Measurements from ENCODE around the gene FTH1. TPM values are rescaled to one million over a fixed set of nuclear protein-coding genes. Genes with fewer than 3 reads are reported as not detected.

Gene FTH1
- total and polyA plus RNA-seq, 2 of the 4 experiments (the other 2 are of a cell fraction), result 344 to 2,516 TPM

DNA sequence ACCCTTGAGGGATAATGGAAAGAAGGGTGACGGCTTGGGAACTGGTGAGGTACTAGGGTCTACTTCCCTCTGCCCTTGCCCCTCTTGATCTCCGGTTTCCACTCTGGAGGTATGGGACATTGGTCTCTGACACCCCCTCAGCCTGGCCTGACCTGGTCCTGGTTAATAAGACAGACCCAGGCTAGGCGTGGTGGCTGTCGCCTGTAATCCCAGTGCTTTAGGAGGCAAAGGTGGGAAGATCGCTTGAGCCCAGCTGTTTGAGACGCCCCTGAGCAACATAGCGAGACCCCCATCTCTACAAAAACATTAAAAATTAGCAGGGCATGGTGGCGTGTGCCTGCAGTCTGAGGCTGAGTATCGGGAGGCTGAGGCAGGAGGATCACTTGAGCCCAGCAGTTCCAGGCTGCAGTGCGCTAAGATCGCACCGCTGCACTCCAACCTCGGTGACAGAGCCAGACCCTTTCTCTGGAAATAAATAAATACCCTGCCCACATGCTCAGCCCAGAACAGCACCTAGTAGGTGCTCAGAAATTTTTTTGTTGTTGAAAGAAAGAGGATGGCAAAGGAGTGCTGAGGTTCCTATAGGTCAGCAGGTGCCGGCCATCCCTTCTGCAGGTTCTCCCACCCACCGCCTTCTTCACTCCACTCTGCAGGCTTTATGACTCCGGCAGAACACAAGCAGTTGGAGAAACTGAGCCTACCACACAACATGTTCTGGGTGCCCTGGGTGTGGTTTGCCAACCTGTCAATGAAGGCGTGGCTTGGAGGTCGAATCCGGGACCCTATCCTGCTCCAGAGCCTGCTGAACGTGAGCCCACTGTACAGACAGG, 11.0 kb downstream of the FTH1 start:
- peaks cover 9% of the 10 kb centered on the region for H3K4me1 ChIP-seq (ENCODE audit: control insufficient read depth, insufficient read depth, low read length)
- no peak overlapping the region for H3K9ac ChIP-seq (ENCODE audit: low read depth, low read length)
- H3K4me2 ChIP-seq (ENCODE audit: low read depth, low read length), result no peak overlapping the region; the same call in 1 of the 2 replicates
- no peaks in the 10 kb centered on the region for H3K27me3 ChIP-seq (ENCODE audit: control insufficient read depth, insufficient read depth, low read length)
- intact Hi-C loops (cut with micrococcal nuclease) (no loop called here), in situ Hi-C loops (cut with MboI; ENCODE audit: low sequenced_read_pairs) (loop anchor here (10.0 kb wide), 1 partner anchor 118 kb away; no protein-coding TSS in a partner anchor), dilution Hi-C loops (cut with HindIII; ENCODE audit: low sequenced_read_pairs, unreplicated experiment) (no loop called here)
- H4K8ac ChIP-seq (ENCODE audit: low read depth in 2 of 2, low read length in 2 of 2), result peak overlapping the region; percentile 72 to 97; a peak in 2 of 4 replicates
- no peak overlapping the region for H3K56ac ChIP-seq (ENCODE audit: extremely low read depth, insufficient read depth, low read length)
- DNase-seq, result no peak
- peak overlapping the region; percentile 64 for H2AK5ac ChIP-seq (ENCODE audit: low read depth, low read length)
- ATAC-seq (ENCODE audit: low read depth), result no peak
- no peaks in the 10 kb centered on the region for H3K9me3 ChIP-seq (ENCODE audit: control insufficient read depth, insufficient read depth, low read length)
- no peak overlapping the region for H3K18ac ChIP-seq (ENCODE audit: low read depth, low read length)
- H3K4ac ChIP-seq (ENCODE audit: low read depth, low read length), result peak overlapping the region; percentile 67; the same call in 1 of the 2 replicates
- H3K4me3 ChIP-seq (ENCODE audit: insufficient read depth, low read depth, low read length), result no peak overlapping the region
- 0 out of 2 replicates have a peak overlapping the region, but pooled peaks have one; percentile 10 for H2BK20ac ChIP-seq (ENCODE audit: low read depth, low read length)
- H3K23ac ChIP-seq (ENCODE audit: low read depth, low read length), result peak overlapping the region; percentile 59; the same call in 1 of the 2 replicates
- CTCF ChIA-PET, result interaction anchor here (2.6 kb wide), 1 partner anchor 125 kb away, joined by 11 read pairs; no protein-coding TSS in a partner anchor
- H4K20me1 ChIP-seq (ENCODE audit: insufficient read depth, low read length), result peaks cover 2% of the 10 kb centered on the region; the same call in 1 of the 2 replicates
- peak overlapping the region; percentile 3; the same call in 1 of the 2 replicates for H2BK120ac ChIP-seq (ENCODE audit: low read depth, low read length)
- H2BK5ac ChIP-seq (ENCODE audit: low read depth, low read length, poor library complexity, severe bottlenecking), result no peak overlapping the region
- 0 out of 3 replicates have a peak overlapping the region, but pooled peaks have one; percentile 13 for H2BK15ac ChIP-seq (ENCODE audit: low read depth, low read length)
- no peak overlapping the region; the same call in 1 of the 2 replicates for H3K14ac ChIP-seq (replicated peaks; ENCODE audit: low read depth, low read length)
- 95% methylated on average over 4 of the region's 20 CpGs; no CpG with 5 or more reads in 1 of the 2 experiments for WGBS, 2 experiments (ENCODE audit: extremely low coverage in 2 of 2, insufficient read length in 1 of 2)
- no TSS peak for BruUV-seq (replicated peaks)
- POLR2A ChIA-PET (ENCODE audit: unreplicated experiment), result no interaction called here
- peaks cover 21% of the 10 kb centered on the region; the same call in 1 of the 2 replicates for H3K36me3 ChIP-seq (ENCODE audit: control insufficient read depth, insufficient read depth, low read length)
- no peak overlapping the region for H2AK9ac ChIP-seq (replicated peaks; ENCODE audit: low read depth, low read length, poor library complexity)
- 0 out of 2 replicates have a peak, but pooled peaks cover 11% of the 10 kb centered on the region for H3K9me1 ChIP-seq (ENCODE audit: insufficient read depth, low read length)
- no peak overlapping the region for H2AFZ ChIP-seq (replicated peaks; ENCODE audit: low read length, poor library complexity)
- TF ChIP-seq MAFK (IDR thresholded peaks at IDR 0.05; ENCODE audit: low read depth, low read length), result no peak
- TF ChIP-seq BHLHE40 (IDR thresholded peaks at IDR 0.05; ENCODE audit: low read depth, low read length), result no peak
- TF ChIP-seq NFE2L2 (IDR thresholded peaks at IDR 0.05; ENCODE audit: low read depth, low read length), result no peak
- no peak for TF ChIP-seq USF2 (IDR thresholded peaks at IDR 0.05; ENCODE audit: low read depth, low read length)
- TF ChIP-seq RAD21 (IDR thresholded peaks at IDR 0.05; ENCODE audit: low read length), result no peak
- no peak overlapping the region; the same call in 1 of the 2 replicates for H4K91ac ChIP-seq (ENCODE audit: insufficient read depth, low read depth, low read length)
- H3K27ac ChIP-seq (ENCODE audit: insufficient read depth, low read length), result no peak overlapping the region
- H4K5ac ChIP-seq (ENCODE audit: low read depth, low read length), result no peak overlapping the region
- peaks cover 0 to 19% of the 10 kb centered on the region in 2 experiments; a peak in 3 of 4 replicates for H3K79me1 ChIP-seq (ENCODE audit: low read depth in 1 of 2, low read length in 2 of 2)

Data from IMR-90 (cell line).